ENCODE measurements around the gene MKRN2OS.
"Not testable (repeated sequence)": the region's sequence is repeated elsewhere in the genome, so short reads cannot be mapped to it uniquely, and the experiment has no call there.

Gene MKRN2OS

DNA sequence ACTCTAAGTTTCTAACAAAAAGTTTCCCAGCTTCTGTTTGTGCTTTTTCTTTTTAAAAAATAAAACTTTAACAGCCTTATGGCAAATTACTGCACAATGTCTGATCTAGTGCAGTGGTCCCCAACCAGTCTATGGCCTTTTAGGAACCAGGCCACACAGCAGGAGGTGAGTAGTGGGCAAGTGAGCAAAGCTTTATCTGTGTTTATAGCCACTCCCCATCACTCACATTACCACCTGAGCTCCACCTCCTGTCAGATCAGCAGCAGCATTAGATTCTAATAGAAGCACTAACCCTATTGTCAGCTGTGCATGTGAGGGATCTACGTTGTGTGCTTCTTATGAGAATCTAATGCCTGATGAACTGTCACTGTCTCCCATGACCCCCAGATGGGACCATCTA lies 17.2 kb upstream of the MKRN2OS start:
- in situ Hi-C loops (cut with MboI; ENCODE audit: low sequenced_read_pairs), result no loop called here

DNA sequence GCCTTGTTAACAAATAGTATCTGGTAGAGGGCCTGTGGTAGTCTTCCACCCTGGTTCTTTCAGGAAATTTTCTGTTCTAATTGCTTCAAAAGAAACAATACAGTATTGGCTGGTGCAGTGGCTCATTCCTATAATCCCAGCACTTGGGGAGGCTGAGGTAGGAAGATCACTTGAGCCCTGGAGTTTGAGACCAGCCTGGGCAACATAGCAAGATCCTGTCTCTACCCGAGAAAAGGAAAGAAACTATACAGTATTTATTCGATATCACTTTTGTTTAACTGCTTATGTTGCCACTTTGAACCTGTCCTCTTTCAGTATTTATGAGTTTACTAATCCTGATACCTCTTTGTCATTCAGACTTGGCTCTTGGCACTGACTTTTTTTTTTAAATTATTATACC lies 16.1 kb upstream of the MKRN2OS start:
- in situ Hi-C loops (cut with MboI; ENCODE audit: low sequenced_read_pairs), result no loop called here

DNA sequence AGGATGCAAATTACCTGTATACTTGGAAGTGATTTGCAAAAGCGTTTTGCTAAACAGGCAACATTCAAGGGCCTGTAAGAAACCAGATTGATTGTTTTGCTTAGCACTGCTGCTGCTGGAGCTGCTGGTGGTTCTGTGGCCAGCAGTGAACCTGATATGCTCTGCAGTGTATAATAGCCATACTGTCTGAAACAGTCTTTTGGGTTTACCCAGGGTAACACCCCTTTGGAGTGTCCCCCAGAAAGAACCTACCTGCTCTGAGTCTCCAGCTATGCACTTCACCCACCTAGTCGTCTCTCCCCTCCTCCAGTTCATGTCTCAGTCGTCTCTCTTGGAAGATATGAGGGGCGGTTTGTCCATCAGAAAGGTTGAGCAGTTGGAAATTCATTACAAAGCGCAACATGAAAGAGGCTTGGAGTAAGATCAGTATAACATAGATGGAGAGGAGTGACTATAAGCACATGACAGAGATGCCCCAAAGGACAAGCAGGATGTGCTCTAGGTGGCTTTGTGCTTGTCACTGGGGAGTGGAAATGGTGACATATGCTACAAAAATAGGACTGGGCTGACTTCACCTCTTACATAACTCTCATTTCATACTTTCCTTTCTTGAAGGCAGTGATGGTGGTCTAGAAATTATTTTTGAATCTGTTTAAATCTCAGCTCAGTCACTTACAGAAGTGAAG lies 15.3 kb upstream of the MKRN2OS start:
- in situ Hi-C loops (cut with MboI; ENCODE audit: low sequenced_read_pairs), result no loop called here

- in situ Hi-C loops (cut with MboI; ENCODE audit: low sequenced_read_pairs), result no loop called here
Observed at GRCh38 chr3:12559520-12559919, 14.2 kb upstream of the MKRN2OS start.

DNA sequence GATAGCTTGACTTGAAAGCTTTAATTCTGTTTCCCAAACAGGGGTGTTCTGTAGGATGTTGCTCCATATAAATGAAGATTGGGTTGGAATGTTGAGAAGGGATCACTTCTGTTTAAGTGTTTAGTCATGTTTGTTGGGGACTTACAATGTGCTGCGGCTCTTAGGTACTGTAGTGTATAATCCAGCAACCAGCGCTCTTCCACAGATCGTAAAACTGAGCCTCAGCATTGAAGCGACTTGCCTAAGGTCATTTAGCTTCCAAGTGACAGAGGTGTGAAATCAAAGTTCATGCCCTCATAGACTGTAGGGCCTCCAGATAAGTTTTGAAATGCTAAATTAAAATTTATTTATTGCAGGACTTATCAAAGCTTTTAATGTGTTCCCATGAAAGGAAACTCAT lies 13.4 kb upstream of the MKRN2OS start:
- in situ Hi-C loops (cut with MboI; ENCODE audit: low sequenced_read_pairs), result no loop called here

- in situ Hi-C loops (cut with MboI; ENCODE audit: low sequenced_read_pairs), result no loop called here
Observed at GRCh38 chr3:12557473-12558100, 12.3 kb upstream of the MKRN2OS start.

DNA sequence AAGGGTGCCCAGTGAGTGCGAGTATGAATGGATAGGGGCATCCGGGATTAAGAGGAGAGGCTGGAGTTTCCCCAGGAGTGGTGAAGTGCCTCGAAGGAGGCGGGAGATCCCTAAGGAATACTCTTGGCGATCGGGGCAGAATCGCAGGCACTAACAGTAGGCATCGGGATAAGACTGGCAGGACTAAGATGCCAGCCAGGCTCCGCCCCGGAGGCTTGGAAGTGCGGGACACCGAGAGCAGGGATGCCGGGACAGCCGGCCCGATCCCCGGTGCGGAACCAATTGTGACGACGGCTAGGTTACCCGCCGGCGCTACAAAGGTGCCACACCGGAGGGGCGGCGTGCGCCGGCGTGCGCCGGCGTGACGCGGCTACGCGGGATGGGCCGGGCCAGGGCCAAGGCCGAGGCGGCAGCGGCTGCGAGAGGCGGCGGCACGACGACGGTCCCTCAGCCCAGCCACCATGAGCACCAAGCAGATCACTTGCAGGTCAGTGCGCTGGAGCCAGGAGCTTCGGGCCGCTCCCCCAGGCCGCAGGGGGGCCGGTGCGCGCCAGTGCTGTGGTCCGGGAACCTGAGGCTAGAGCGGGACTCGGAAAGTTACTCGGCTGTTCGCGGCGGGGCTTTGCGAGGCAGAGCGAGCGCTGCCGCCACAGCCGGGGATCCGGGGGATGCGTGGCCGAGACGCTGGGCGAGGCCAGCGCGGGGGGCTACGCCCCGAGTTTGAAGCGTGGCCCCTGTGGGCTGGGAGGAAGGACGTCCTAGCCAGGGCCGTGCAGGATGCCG lies 11.6 kb upstream of the MKRN2OS start, which contains the start of gene MKRN2:
Gene MKRN2 (plus strand): TSS at position 398 of the 783 bp plus-strand sequence. CDS start 64 bp downstream, at position 462.
- in situ Hi-C loops (cut with MboI; ENCODE audit: low sequenced_read_pairs), result no loop called here

DNA sequence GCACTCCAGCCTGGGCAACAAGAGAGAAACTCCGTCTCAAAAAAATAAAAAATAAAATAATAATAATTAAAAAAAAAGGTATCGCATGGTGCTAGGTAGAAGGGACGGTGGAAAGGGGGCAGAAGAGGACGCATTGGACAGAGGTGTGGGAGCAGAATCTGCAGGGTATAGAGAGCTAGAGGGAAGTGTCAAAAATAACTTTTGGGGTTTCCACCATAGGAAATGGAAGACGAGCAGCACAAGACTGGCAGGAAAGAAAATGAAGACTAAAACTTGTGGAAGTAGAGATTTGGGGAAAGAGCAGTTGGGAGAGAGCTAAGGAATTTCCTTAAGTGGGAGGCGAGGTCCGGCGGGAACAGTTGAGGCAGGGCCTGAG lies 11.0 kb upstream of the MKRN2OS start:
- in situ Hi-C loops (cut with MboI; ENCODE audit: low sequenced_read_pairs), result no loop called here

DNA sequence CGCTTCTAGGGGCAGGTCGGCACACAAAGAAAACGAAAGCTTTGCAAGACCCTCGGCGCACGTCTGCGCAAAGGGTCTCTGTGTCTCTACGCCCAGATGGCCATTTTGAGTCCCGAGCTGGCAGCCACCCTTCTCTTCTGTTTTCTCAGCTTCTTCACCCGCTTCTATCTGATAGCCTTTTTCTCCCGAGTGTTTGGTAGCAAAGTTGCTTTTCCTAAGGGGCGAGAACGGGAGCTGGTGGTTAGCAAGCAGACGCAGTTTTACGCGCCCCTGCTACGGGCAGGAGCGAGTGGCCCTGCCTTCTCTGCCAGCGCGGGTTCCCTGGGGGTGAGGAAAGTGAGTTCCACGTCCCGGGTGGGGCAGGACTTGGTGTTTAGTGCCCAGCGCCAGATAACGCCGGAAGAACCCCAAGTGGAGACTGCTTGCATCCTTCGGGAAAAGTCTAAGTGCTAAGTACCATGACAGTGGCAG lies 8.7 kb upstream of the MKRN2OS start:
- in situ Hi-C loops (cut with MboI; ENCODE audit: low sequenced_read_pairs), result no loop called here

- in situ Hi-C loops (cut with MboI; ENCODE audit: low sequenced_read_pairs), result no loop called here
Observed at GRCh38 chr3:12549971-12550760, 4.9 kb upstream of the MKRN2OS start.

- in situ Hi-C loops (cut with MboI; ENCODE audit: low sequenced_read_pairs), result no loop called here
Observed at GRCh38 chr3:12544652-12545472, 437 bp downstream of the MKRN2OS start.

GRCh38 chr3:12543497-12543896 lies 1.8 kb downstream of the MKRN2OS start:
- in situ Hi-C loops (cut with MboI; ENCODE audit: low sequenced_read_pairs), result not testable (repeated sequence)

DNA sequence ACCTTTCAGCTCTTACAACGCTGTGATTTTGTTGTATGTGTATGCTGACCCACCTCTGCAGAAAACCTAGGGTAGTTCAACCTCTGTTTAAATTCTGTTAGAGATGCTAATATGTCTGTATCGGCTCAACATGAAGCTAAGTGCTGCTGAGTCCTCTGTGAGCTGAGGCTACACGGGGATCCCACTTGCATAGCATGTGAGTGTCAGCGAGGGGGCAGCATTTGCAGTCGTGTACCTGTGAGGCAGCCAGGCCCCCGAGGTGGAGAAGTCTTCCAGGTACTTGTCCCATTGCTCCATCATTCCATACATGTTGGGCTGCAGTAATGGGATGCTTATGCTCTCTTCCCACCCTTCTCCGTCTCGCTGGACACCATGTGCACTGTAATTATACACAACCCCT lies 3.7 kb downstream of the MKRN2OS start:
- in situ Hi-C loops (cut with MboI; ENCODE audit: low sequenced_read_pairs), result no loop called here

GRCh38 chr3:12536423-12536822 lies 8.9 kb downstream of the MKRN2OS start:
- in situ Hi-C loops (cut with MboI; ENCODE audit: low sequenced_read_pairs), result no loop called here

GRCh38 chr3:12532182-12532581 lies 13.1 kb downstream of the MKRN2OS start:
- in situ Hi-C loops (cut with MboI; ENCODE audit: low sequenced_read_pairs), result no loop called here

GRCh38 chr3:12527757-12528143 lies 17.5 kb downstream of the MKRN2OS start:
- in situ Hi-C loops (cut with MboI; ENCODE audit: low sequenced_read_pairs), result no loop called here

- in situ Hi-C loops (cut with MboI; ENCODE audit: low sequenced_read_pairs), result no loop called here
Observed at GRCh38 chr3:12522721-12523120, 22.6 kb downstream of the MKRN2OS start.

DNA sequence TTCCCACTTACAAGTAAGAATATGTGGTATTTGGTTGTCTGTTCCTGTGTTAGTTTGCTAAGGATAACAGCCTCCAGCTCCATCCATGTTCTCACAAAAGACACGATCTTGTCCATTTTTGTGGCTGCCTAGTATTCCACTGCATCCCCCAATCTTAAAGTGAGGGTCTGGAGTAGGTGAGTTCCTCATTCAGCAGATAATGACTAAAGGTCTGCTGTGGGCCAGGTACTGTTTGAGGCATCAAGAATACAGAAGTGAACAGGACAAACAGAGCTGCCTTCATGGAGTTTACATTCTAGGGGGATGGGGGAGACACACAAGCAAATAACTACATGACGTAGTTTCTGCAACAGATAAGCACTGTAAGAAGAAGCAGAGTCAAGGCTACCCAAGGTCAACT lies 24.3 kb downstream of the MKRN2OS start:
- in situ Hi-C loops (cut with MboI; ENCODE audit: low sequenced_read_pairs), result no loop called here

GRCh38 chr3:12518261-12519028 lies 26.9 kb downstream of the MKRN2OS start:
- in situ Hi-C loops (cut with MboI; ENCODE audit: low sequenced_read_pairs), result no loop called here

Data from HL-60/S4 treated with phorbol 12-myristate 13-acetate at 8.2 ng/mL for 4 days and 3 days (cell line).